Measurements from ENCODE around the gene HOXB6.

DNA sequence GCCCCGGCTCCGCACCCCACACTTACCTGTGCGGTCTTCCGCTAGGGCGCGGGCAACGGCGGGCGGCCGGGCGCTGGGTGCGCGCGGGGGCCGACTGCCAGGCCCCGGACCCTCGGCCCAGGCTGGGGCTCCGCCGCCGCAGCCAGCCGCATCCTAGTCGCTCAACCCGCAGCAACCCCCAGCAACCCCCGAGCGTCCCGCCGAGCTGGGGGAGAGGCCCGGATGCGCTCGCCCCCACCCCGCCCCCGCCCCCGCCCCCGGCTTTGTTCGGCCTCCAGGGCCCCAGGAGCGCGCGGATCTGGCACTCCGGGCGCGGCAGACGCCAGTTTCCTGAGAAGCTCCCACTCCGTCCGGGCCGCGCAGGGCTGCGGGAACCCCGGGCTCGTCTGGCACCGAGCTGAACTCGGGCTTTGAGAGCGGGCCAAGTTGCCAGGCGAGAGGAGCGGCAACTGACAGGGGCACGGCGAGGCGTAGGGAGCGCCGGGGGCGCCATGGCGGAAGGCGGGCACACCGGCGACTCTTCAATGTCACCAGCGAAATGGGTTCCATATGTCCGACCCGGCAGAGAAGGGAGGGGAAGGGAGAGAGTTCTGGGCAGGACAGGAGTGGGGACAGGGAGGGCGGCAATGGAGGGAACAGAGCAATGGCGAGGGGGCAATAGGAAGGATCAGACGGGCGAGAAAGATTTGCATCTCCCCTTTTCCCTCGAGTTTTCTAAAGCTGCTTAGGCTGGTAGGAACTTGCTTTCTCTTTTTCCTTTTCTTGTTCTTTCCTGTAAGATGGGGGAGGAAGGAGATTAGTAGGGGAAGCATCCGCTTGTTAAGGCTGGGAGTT is 40.4 kb downstream of the HOXB6 start:
- no peak for TF ChIP-seq POLR2A (IDR thresholded peaks at IDR 0.05)
- TF ChIP-seq, protein P1, sequence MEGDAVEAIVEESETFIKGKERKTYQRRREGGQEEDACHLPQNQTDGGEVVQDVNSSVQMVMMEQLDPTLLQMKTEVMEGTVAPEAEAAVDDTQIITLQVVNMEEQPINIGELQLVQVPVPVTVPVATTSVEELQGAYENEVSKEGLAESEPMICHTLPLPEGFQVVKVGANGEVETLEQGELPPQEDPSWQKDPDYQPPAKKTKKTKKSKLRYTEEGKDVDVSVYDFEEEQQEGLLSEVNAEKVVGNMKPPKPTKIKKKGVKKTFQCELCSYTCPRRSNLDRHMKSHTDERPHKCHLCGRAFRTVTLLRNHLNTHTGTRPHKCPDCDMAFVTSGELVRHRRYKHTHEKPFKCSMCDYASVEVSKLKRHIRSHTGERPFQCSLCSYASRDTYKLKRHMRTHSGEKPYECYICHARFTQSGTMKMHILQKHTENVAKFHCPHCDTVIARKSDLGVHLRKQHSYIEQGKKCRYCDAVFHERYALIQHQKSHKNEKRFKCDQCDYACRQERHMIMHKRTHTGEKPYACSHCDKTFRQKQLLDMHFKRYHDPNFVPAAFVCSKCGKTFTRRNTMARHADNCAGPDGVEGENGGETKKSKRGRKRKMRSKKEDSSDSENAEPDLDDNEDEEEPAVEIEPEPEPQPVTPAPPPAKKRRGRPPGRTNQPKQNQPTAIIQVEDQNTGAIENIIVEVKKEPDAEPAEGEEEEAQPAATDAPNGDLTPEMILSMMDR (IDR thresholded peaks at IDR 0.05), result no peak
